Uterus (tissue), 4 donors: ENCODE measurements around the gene KCNJ10. TPM values are rescaled to one million over a fixed set of nuclear protein-coding genes. Genes with fewer than 3 reads are reported as not detected.

Source experiments
- DNase-seq, 2 donors: peaks; one replicate each; pipeline ENCODE4 v3.0.0-alpha.2; 2019 to 2020
- H3K27ac ChIP-seq, 2 donors: fragments of 200-600 bp; sonication (generic); 1 replicate in 1 of 2; 2 replicates in 1 of 2; pipeline ENCODE4 v1.5.1; 2016 to 2018
- H3K27me3 ChIP-seq, 2 donors: fragments of 200-600 bp; sonication (generic); one replicate each; pipeline ENCODE4 v1.5.1; 2018 to 2019; ENCODE audit warnings: control low read depth in 1 of 2
- H3K36me3 ChIP-seq, 2 donors: fragments of 200-600 bp; sonication (generic); one replicate each; pipeline ENCODE4 v1.5.1; 2019; ENCODE audit warnings: control low read depth in 1 of 2
- H3K4me1 ChIP-seq, 2 donors: fragments of 200-600 bp; sonication (generic); one replicate each; pipeline ENCODE4 v1.5.1; 2018 to 2019; ENCODE audit warnings: control low read depth in 1 of 2
- H3K4me3 ChIP-seq, 2 donors: fragments of 200-600 bp; sonication (generic); 1 replicate in 1 of 2; 2 replicates in 1 of 2; pipeline ENCODE4 v1.5.1; 2018 to 2019; ENCODE audit warnings: mild to moderate bottlenecking in 1 of 2
- H3K9me3 ChIP-seq, 2 donors: fragments of 200-600 bp; sonication (generic); one replicate each; pipeline ENCODE4 v1.5.1; 2019; ENCODE audit warnings: control low read depth in 1 of 2
- CTCF ChIP-seq, 4 experiments: fragments of 200-600 bp in 2 of 4; fragments of 450-650 bp in 2 of 4; sonication (generic) in 2 of 4; IDR thresholded peaks; one replicate each; pipeline ENCODE4 v1.5.1; 2016 to 2019; ENCODE audit warnings: antibody characterized with exemption in 4 of 4, mild to moderate bottlenecking in 2 of 4, moderate library complexity in 1 of 4
- POLR2A ChIP-seq, 2 donors: fragments of 450-650 bp; IDR thresholded peaks; one replicate each; pipeline ENCODE4 v1.6.1; 2016; ENCODE audit warnings: antibody characterized with exemption in 2 of 2, mild to moderate bottlenecking in 1 of 2, moderate library complexity in 1 of 2
- intact Hi-C: fragments of 100-400 bp; cut with DNase I; formaldehyde crosslinking; loops from one replicate; pipeline ENCODE4 v1.15.1; 2023; ENCODE audit warnings: low total_unique reads
- total RNA-seq, 4 donors: library from RNA; depleted of rRNA in 3 of 4; stranded (reverse); fragments of >200 nt in 3 of 4; gene quantifications; one replicate each; pipeline versions ENCODE4 v1.1.0 to v1.2.4, GENCODE V29; 2014 to 2023
- donor health status: DM: yes; HTN: yes; CAD: no.

Gene KCNJ10
- total RNA-seq, 4 donors from 2014 or later, result 0.58 TPM; not detected in 3

GRCh38 chr1:159991513-159991912 is 78.4 kb downstream of the KCNJ10 start:
- no peak overlapping the region for H3K27ac ChIP-seq
- H3K9me3 ChIP-seq, result no peaks in the 10 kb centered on the region
- intact Hi-C loops, result no loop called here
- H3K36me3 ChIP-seq, result no peaks in the 10 kb centered on the region
- no peak overlapping the region for H3K4me3 ChIP-seq
- H3K4me1 ChIP-seq, result no peaks in the 10 kb centered on the region
- no peak for TF ChIP-seq CTCF (IDR thresholded peaks at IDR 0.05)
- no peak for TF ChIP-seq POLR2A (IDR thresholded peaks at IDR 0.05)
- no peak for DNase-seq
- no peaks in the 10 kb centered on the region for H3K27me3 ChIP-seq

- intact Hi-C loops, result no loop called here
- Histone ChIP-seq H3K4me3 (no peak overlapping the region), H3K27ac (no peak overlapping the region), H3K27me3 (no peaks in the 10 kb centered on the region), H3K4me1 (no peaks in the 10 kb centered on the region), H3K9me3 (no peaks in the 10 kb centered on the region), H3K36me3 (no peaks in the 10 kb centered on the region)
- no peak for DNase-seq
- TF ChIP-seq CTCF (IDR thresholded peaks at IDR 0.05), result no peak
- no peak for TF ChIP-seq POLR2A (IDR thresholded peaks at IDR 0.05)
Observed at GRCh38 chr1:159990005-159990404, 80.0 kb downstream of the KCNJ10 start.

- no peaks in the 10 kb centered on the region for H3K36me3 ChIP-seq
- H3K4me1 ChIP-seq, result no peaks in the 10 kb centered on the region
- H3K27ac ChIP-seq, result no peak overlapping the region
- TF ChIP-seq POLR2A (IDR thresholded peaks at IDR 0.05) (no peak), CTCF (IDR thresholded peaks at IDR 0.05) (no peak)
- no peaks in the 10 kb centered on the region for H3K27me3 ChIP-seq
- no peak overlapping the region for H3K4me3 ChIP-seq
- intact Hi-C loops, result no loop called here
- no peak for DNase-seq
- H3K9me3 ChIP-seq, result no peaks in the 10 kb centered on the region
Observed at GRCh38 chr1:159989581-159989980, 80.4 kb downstream of the KCNJ10 start.

- H3K27me3 ChIP-seq, result no peaks in the 10 kb centered on the region
- no peak overlapping the region for H3K4me3 ChIP-seq
- no peaks in the 10 kb centered on the region for H3K4me1 ChIP-seq
- no peak overlapping the region for H3K27ac ChIP-seq
- TF ChIP-seq CTCF (IDR thresholded peaks at IDR 0.05) (no peak), POLR2A (IDR thresholded peaks at IDR 0.05) (no peak)
- DNase-seq, result no peak
- H3K9me3 ChIP-seq, result no peaks in the 10 kb centered on the region
- H3K36me3 ChIP-seq, result no peaks in the 10 kb centered on the region
- intact Hi-C loops, result no loop called here
Observed at GRCh38 chr1:159988006-159988405, 82.0 kb downstream of the KCNJ10 start.

- TF ChIP-seq CTCF (IDR thresholded peaks at IDR 0.05) (no peak), POLR2A (IDR thresholded peaks at IDR 0.05) (no peak)
- no peak for DNase-seq
- Histone ChIP-seq H3K4me1 (no peaks in the 10 kb centered on the region), H3K27me3 (no peaks in the 10 kb centered on the region), H3K27ac (no peak overlapping the region), H3K9me3 (no peaks in the 10 kb centered on the region), H3K36me3 (no peaks in the 10 kb centered on the region), H3K4me3 (no peak overlapping the region)
- intact Hi-C loops, result no loop called here
Observed at GRCh38 chr1:159987186-159987585, 82.8 kb downstream of the KCNJ10 start.
